Psoas muscle (tissue), 8 donors: Measurements from ENCODE around the gene DMD. TPM values are rescaled to one million over a fixed set of nuclear protein-coding genes. Genes with fewer than 3 reads are reported as not detected.

Experiments used
- ATAC-seq, 4 donors: fragments of 200-7000 bp; cut with Tn5 transposase; one replicate each; pipeline ENCODE4 v1.9.1; 2020; ENCODE audit warnings: moderate library complexity in 3 of 4, mild to moderate bottlenecking in 2 of 4
- DNase-seq, 2 donors: peaks; one replicate each; pipeline ENCODE4 v3.0.0-alpha.2; 2020
- H3K27ac ChIP-seq: fragments of 200-600 bp; one replicate; pipeline ENCODE4 v1.8.0; 2022
- H3K27me3 ChIP-seq, 3 donors: fragments of 200-600 bp in 1 of 3; one replicate each; pipeline versions ENCODE4 v1.6.1 to v1.8.0; 2013 to 2022; ENCODE audit warnings: low read length in 2 of 3, mild to moderate bottlenecking in 2 of 3, moderate library complexity in 1 of 3; ENCODE audit not compliant: insufficient read depth in 3 of 3
- H3K36me3 ChIP-seq, 2 donors: fragments of 200-600 bp in 1 of 2; one replicate each; pipeline versions ENCODE4 v1.6.1 to v1.8.0; 2013 to 2022; ENCODE audit warnings: low read depth in 1 of 2, mild to moderate bottlenecking in 1 of 2, moderate library complexity in 1 of 2; ENCODE audit not compliant: insufficient read depth in 1 of 2
- H3K4me1 ChIP-seq: fragments of 200-600 bp; one replicate; pipeline ENCODE4 v1.8.0; 2022
- H3K4me3 ChIP-seq: fragments of 200-600 bp; one replicate; pipeline ENCODE4 v1.8.0; 2022; ENCODE audit warnings: mild to moderate bottlenecking
- H3K9me3 ChIP-seq: fragments of 200-600 bp; one replicate; pipeline ENCODE4 v1.8.0; 2022
- WGBS, 3 donors: extraction: QIAGEN DNeasy Blood & Tissue Kit; methylation state at CpG; one replicate each; pipeline versions ENCODE4 v1.1.6 to v1.1.7; 2013; 5-methylcytosine and 5-hydroxymethylcytosine counted together
- intact Hi-C, 2 donors: fragments of 100-400 bp; cut with DNase I; formaldehyde crosslinking; loops; one replicate each; pipeline versions ENCODE4 v1.11.0 to v1.14.2; 2022
- polyA plus RNA-seq, 3 donors: library from polyadenylated mRNA; stranded (reverse); fragments of 200-250 nt; gene quantifications; one replicate each; pipeline ENCODE4 v1.2.3, GENCODE V29; 2013
- total RNA-seq, 4 donors: library from RNA; stranded (reverse); fragmentation: NEBNext Ultra II Directional in 2 of 4; extraction: Animal tissue kit (Norgen Biotek cat#: 25700) in 2 of 4; gene quantifications; one replicate each; pipeline versions ENCODE4 v1.2.1 to v1.2.4, GENCODE V29; 2021 to 2023
- TF ChIP-seq, protein P1 (sequence below): fragments of 200-600 bp; IDR thresholded peaks from one replicate; pipeline ENCODE4 v1.8.0; 2022; ENCODE audit warnings: antibody characterized with exemption
- donor health status: healthy with polysubstance abuse.
- donor health status: DM: no; HTN: no; CAD: no; lungs with moderate emphysema.
- donor health status: Bipolar disorder and iron deficiency.
- donor health status: healthy.
- donor health status: DM: yes; HTN: yes; CAD: no.
- donor health status: DM: no; HTN: no; CAD: no.
- donor health status: DM: no; HTN: no; CAD: no.
- donor health status: DM: yes; HTN: yes; CAD: no.

The DMD gene
- total and polyA plus RNA-seq, 7 donors, result 6.8 to 170 (median 86.5) TPM

DNA sequence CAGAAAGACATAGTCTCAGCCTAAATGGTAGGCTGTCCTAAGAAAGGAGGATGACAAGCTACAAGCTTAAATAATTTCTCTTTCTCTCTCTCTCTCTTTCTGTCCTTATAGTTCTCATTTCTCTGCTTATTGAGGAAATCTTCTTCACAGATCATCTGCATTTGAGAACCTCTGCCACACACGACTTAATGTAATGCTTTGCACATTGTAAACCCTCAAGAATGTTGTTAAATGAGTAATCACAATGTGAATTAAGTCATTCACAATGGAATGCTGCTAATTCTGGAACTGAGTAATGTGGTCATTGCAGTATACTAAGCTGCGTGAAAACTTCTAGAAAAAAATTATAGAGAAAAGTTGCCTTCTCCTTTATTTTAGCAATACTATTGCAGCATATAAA is 1630.6 kb downstream of the DMD start:
- no peaks in the 10 kb centered on the region for H3K4me1 ChIP-seq
- intact Hi-C loops, result loop anchor here in 1 of 2 donors (10.0 kb wide), 1 partner anchor 634 kb away; no protein-coding TSS in a partner anchor
- WGBS, 3 donors, result 32 to 38% (median 37%) methylated on average over 2 of the region's 2 CpGs

DNA sequence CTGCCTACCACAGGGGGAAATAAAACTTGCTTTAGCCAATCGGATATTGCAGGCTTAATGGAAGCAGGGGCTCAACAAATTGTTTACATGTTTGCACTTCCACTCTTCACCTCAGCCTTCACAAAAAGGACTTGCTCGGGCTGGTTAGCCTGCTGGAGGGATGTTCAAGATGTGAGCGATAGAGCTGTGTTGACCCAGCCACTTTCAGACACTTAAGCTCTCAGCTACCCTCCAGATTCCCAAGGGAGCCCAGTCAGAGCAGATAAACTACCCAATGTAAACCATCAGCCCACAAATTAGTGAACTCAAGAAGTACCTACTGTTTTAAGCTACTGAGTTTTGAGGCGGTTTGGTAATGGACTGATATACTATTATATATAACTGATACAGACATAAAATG is 1631.1 kb downstream of the DMD start:
- no peak for DNase-seq
- Histone ChIP-seq H3K36me3 (no peaks in the 10 kb centered on the region), H3K4me1 (no peaks in the 10 kb centered on the region), H3K4me3 (no peak overlapping the region), H3K27me3 (no peaks in the 10 kb centered on the region), H3K27ac (no peak overlapping the region), H3K9me3 (no peaks in the 10 kb centered on the region)
- ATAC-seq, result no peak
- 66 to 86% (median 83%) methylated on average over 4 of the region's 4 CpGs for WGBS, 3 donors
- TF ChIP-seq, protein P1, sequence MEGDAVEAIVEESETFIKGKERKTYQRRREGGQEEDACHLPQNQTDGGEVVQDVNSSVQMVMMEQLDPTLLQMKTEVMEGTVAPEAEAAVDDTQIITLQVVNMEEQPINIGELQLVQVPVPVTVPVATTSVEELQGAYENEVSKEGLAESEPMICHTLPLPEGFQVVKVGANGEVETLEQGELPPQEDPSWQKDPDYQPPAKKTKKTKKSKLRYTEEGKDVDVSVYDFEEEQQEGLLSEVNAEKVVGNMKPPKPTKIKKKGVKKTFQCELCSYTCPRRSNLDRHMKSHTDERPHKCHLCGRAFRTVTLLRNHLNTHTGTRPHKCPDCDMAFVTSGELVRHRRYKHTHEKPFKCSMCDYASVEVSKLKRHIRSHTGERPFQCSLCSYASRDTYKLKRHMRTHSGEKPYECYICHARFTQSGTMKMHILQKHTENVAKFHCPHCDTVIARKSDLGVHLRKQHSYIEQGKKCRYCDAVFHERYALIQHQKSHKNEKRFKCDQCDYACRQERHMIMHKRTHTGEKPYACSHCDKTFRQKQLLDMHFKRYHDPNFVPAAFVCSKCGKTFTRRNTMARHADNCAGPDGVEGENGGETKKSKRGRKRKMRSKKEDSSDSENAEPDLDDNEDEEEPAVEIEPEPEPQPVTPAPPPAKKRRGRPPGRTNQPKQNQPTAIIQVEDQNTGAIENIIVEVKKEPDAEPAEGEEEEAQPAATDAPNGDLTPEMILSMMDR, result no peak
- intact Hi-C loops, result loop anchor here in 1 of 2 donors (10.0 kb wide), 1 partner anchor 635 kb away; no protein-coding TSS in a partner anchor

More for the DNA sequence above, 1630.6 kb downstream of the DMD start:
- no peak for ATAC-seq
- Histone ChIP-seq H3K27ac (no peak overlapping the region), H3K27me3 (no peaks in the 10 kb centered on the region), H3K4me3 (no peak overlapping the region), H3K36me3 (no peaks in the 10 kb centered on the region), H3K9me3 (no peaks in the 10 kb centered on the region)
- no peak for DNase-seq
- TF ChIP-seq, protein P1, result no peak

DNA sequence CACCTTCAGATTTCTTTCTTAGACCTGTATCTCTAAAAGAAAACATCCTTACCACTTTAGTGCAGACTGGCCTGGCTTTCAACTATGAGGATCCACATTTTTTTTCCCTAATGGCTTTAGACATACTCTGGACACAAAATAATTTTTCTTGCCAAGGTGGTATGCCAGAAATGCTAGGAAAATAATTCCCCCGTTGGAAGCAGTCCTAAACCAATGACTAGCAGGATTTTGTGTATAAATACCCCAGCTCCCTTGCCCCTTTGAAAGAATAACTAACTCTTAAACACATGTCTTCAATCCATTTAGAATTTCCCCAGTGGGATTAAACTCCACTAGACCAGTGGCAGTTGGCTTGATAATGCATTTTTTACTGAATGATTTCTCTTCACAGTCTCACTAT is 1639.0 kb downstream of the DMD start:
- H3K4me1 ChIP-seq, result no peaks in the 10 kb centered on the region
- no peak overlapping the region for H3K4me3 ChIP-seq
- no peaks in the 10 kb centered on the region for H3K36me3 ChIP-seq
- ATAC-seq (no peak), DNase-seq (no peak)
- no peaks in the 10 kb centered on the region for H3K9me3 ChIP-seq
- no peaks in the 10 kb centered on the region for H3K27me3 ChIP-seq
- TF ChIP-seq, protein P1, result no peak
- 9 to 40% (median 17%) methylated on average over 1 of the region's 1 CpG for WGBS, 3 donors
- H3K27ac ChIP-seq, result no peak overlapping the region
- intact Hi-C loops, result no loop called here

DNA sequence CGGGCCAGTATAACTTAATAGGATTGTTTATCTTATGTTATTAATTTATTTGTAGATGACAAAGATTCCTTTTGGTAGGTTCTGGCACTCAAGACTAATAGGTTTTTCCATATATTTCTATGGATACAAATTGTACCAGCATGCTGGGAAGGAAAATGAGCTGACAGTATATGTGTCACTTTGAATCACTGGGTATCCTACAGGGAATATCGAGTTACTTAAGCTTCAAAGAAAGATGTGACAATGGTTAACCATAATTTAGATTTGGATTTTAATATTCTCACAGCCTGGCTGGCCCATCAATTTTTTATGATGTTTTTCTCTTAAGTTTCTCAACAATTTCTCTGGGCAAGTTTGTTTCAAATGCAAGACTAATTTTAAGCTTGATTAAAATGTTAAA is 1640.7 kb downstream of the DMD start:
- Histone ChIP-seq H3K36me3 (no peaks in the 10 kb centered on the region), H3K4me1 (no peaks in the 10 kb centered on the region), H3K9me3 (no peaks in the 10 kb centered on the region), H3K27ac (no peak overlapping the region), H3K27me3 (no peaks in the 10 kb centered on the region), H3K4me3 (no peak overlapping the region)
- intact Hi-C loops, result no loop called here
- DNase-seq (no peak), ATAC-seq (no peak)
- WGBS, 3 donors, result 63 to 87% (median 76%) methylated on average over 2 of the region's 2 CpGs
- TF ChIP-seq, protein P1, result no peak

DNA sequence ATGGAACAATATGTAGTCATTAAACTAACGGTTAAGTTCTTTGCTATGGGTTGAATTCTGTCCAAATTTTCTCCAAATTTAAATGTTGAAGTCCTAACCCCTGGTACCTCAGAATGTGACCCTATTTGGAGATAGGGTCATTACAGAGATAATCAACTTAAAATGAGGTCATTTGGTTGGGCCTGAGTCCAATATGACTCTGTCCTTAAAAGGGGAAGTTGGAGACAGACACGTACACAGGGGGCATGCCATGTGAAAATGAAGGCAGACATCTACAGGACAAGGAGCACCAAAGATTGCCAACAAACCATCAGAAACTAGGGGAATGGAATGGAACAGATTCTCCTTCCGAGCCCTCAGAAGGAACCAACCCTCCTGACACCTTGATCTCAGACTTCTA is 1647.6 kb downstream of the DMD start:
- WGBS, 3 donors, result 63 to 94% (median 75%) methylated on average over 3 of the region's 3 CpGs
- no peaks in the 10 kb centered on the region for H3K27me3 ChIP-seq
- no peaks in the 10 kb centered on the region for H3K4me1 ChIP-seq
- no peak overlapping the region for H3K27ac ChIP-seq
- no peaks in the 10 kb centered on the region for H3K9me3 ChIP-seq
- ATAC-seq, result no peak
- H3K4me3 ChIP-seq, result no peak overlapping the region
- intact Hi-C loops, result no loop called here
- DNase-seq, result no peak
- no peaks in the 10 kb centered on the region for H3K36me3 ChIP-seq
- TF ChIP-seq, protein P1, result no peak
